ENCODE data around the gene SYT1.

DNA sequence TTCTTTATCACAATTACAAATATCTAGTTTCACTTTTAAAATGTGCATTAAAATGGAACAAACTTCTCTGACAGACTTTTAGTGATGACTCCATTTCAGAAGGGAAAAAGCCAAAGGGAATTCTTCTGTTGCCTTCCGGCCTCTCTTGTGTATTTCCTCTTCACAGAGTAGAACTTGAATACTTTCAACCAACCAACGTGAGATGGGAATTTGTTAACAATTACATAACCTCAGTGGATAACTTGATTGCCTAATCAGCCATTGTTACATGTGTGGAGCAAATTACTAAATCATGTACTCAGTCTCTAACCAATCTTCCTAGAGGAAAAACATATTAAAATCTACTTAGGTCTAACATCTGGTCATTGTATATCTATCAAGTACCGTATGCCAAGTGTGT is 291.1 kb downstream of the SYT1 start:
- TF ChIP-seq, protein P1, sequence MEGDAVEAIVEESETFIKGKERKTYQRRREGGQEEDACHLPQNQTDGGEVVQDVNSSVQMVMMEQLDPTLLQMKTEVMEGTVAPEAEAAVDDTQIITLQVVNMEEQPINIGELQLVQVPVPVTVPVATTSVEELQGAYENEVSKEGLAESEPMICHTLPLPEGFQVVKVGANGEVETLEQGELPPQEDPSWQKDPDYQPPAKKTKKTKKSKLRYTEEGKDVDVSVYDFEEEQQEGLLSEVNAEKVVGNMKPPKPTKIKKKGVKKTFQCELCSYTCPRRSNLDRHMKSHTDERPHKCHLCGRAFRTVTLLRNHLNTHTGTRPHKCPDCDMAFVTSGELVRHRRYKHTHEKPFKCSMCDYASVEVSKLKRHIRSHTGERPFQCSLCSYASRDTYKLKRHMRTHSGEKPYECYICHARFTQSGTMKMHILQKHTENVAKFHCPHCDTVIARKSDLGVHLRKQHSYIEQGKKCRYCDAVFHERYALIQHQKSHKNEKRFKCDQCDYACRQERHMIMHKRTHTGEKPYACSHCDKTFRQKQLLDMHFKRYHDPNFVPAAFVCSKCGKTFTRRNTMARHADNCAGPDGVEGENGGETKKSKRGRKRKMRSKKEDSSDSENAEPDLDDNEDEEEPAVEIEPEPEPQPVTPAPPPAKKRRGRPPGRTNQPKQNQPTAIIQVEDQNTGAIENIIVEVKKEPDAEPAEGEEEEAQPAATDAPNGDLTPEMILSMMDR (IDR thresholded peaks at IDR 0.05; ENCODE audit: low read depth, low read length), result no peak
- no peak for TF ChIP-seq POLR2A (IDR thresholded peaks at IDR 0.05; ENCODE audit: extremely low read depth, insufficient read length)
- TF ChIP-seq MYC (IDR thresholded peaks at IDR 0.05; ENCODE audit: low read depth, low read length), result no peak
- TF ChIP-seq, protein P2, sequence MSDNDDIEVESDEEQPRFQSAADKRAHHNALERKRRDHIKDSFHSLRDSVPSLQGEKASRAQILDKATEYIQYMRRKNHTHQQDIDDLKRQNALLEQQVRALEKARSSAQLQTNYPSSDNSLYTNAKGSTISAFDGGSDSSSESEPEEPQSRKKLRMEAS (IDR thresholded peaks at IDR 0.05; ENCODE audit: low read depth, low read length), result no peak
